ENCODE results near the gene KIF25.
"Not testable (repeated sequence)": the region's sequence is repeated elsewhere in the genome, so short reads cannot be mapped to it uniquely, and the experiment has no call there.

The KIF25 gene

GRCh38 chr6:167974640-167975344 lies 22.7 kb upstream of the KIF25 start:
- DNase-seq (ENCODE audit: low read depth): no peak

DNA sequence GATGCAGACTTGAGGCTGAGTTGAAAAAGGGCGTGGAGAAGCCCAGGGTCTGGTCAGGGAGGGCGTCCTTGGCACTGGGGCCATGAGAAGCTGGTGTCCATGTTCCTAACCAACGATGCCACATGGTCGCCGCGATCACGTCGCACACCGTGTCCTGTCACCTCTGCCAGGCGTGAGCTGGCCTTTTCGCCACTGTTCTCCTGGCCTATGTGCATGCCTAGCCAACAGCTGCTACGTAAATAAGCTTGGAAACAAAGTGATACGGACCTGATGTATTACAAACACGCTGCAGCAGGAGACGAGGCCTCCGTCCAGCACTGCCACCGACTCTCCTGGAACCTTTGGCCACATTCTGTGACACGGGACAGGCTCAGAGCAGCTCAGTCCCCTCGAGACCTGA lies 22.0 kb upstream of the KIF25 start:
- DNase-seq (ENCODE audit: low read depth): no peak

- not testable (repeated sequence) for DNase-seq (ENCODE audit: low read depth)
These were observed 21.3 kb upstream of the KIF25 start for GRCh38 chr6:167976116-167976657.

DNA sequence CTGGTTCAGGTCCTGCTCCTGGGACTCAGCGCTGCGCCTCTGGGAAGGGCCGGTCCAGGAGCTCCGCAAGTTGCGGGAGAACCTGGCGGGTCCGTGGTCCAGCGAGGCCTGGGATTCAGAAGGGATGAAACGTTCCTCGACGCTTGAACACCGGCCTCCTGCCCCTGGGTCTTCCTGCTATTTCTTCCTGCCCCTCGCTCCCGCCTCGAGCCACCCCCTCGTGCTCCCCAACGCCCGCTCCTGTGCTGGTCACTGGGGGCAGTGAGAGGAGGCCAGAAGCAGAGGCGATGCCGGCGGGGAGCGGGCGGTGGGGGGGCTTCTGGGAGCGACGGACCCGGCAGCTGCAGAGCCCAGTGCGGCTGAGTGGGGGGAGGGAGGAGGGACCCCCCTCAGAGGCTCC lies 20.8 kb upstream of the KIF25 start:
- DNase-seq (ENCODE audit: low read depth): no peak

DNA sequence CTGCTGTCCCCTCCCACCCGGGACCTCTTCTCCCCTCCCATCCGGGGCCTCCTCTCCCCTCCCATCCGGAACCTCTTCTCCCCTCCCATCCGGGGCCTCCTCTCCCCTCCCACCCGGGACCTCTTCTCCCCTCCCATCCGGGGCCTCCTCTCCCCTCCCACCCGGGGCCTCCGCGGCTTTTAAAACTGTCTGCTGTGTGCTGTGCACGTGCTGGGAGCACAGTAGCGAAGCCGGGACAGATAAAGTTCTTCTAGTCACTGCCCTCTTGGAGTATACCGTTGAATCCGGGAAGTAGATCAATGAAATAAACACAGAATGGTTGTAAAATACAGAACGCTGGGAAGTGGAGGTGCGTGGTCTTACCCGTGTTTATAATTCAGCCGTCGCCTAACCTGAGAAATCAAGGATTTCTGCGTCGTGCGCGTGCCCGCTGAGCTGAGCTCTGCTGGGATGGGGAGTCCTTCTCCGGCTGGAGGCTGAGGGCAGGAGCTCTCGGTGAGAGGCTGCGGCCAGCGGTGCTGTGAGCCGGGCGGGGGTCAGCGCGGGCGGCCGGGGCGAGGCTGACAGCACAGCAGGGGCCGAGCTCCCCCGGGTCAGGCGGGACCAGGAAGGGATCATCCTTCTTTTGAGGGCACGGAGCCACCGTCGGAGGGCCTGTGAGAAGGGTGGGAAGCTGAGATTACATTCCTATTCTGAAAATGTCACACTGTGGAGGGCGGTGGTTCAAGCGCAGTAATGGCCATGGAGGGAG lies 19.6 kb upstream of the KIF25 start:
- DNase-seq (ENCODE audit: low read depth): no peak

DNA sequence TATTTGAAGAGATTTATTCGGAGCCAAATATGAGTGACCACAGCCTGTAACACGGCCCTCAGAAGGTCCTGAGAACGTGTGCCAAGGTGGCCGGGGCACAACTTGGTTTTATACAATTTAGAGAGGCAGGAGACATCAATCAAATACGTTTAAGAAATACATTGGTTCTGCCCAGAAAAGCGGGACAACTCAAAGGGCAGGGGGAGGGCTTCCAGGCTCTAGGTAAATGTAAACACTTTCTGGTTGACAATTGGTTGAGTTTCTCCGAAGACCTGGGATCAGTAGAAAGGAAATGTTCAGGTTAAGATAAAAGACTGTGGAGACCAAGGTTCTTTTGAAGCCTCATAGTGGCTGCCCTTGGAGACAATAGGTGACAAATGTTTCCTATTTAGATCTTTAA lies 18.9 kb upstream of the KIF25 start:
- DNase-seq (ENCODE audit: low read depth): no peak

DNA sequence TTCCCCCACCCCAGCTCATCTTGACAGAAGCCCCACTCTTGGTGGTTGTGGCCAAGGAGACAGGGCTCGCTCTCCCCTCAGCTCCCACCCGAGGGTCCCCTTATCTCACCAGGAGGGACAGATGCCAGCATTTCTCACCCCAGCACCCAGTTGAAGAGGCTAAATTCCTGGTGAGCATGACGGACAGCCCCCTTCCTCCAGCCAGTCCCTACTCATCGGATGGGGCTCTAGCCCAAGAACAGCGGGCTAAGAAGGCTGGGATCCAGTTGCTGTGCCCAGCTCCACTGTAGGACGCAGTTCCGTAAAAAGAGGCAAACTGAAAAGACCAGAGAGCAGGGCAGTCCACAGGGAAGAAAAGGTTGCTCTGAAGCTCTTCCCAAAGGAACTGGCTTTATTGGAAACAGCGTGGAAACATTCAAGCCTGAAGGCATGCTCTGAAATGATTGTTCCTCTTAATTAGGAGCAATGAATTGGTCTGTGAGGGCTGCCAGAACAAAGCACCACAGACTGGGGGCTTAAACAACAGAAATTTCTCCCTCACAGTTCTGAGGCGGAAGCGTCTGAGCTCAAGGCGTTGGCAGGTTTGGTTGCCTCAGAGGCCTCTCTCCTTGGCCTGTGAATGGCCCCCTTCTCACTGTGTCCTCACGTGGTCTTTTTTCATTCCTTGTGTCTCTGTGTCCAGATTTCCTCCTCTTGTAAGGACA lies 17.9 kb upstream of the KIF25 start:
- no peak for DNase-seq (ENCODE audit: low read depth)

- DNase-seq (ENCODE audit: low read depth): no peak
These were observed 16.4 kb upstream of the KIF25 start for GRCh38 chr6:167980911-167981580.

DNA sequence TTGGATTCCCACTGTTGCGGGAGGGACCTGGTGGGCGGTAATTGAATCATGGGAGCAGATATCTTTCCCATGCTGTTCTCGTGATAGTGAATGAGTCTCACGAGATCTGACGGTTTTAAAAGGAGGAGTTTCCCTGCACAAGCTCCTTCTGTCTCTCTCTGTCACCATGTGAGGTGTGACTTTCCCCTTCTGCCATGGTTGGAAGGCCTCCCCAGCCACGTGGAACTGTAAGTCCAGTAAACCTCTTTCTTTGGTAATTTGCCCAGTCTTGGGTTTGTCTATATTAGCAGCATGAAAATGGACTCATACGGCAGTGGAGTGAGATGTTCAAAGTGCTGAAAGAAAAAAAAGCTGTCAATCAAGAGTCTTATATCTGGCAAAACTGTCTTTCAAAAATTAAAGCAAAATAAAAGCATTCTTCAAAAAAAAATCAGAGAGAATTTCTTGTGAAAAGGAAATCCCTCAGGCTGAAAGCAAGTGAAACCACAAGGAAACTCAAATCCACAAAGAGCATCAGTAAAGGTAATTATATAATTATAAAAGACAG lies 15.5 kb upstream of the KIF25 start:
- no peak for DNase-seq (ENCODE audit: low read depth)

DNA sequence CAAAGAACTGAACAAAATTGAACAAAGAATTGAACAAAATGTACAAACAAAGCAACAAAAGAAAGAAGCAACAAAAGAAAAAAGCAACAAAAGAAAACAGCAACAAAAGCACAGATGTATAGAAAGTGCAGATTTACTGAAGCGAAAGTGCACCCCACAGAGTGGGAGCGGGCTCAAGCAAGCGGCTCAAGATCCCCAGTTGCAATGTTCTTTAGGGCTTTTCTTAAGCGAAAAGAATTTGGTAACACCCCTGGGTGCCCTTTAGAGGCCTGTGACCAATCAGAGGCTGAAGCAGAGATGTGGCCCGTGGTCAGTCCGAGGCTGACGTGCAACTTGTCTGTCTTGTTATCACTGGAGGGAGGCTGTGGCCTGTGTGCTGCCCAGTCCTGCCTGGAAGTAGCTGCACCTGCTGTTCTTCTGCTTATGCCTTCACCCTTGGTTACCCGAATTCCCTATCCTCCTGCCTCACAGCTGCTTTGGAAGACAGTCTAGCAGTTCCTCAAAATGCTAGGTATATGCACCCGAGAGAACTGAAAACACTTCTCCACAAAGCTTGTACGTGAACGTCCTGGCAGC lies 13.2 kb upstream of the KIF25 start:
- DNase-seq (ENCODE audit: low read depth): no peak

DNA sequence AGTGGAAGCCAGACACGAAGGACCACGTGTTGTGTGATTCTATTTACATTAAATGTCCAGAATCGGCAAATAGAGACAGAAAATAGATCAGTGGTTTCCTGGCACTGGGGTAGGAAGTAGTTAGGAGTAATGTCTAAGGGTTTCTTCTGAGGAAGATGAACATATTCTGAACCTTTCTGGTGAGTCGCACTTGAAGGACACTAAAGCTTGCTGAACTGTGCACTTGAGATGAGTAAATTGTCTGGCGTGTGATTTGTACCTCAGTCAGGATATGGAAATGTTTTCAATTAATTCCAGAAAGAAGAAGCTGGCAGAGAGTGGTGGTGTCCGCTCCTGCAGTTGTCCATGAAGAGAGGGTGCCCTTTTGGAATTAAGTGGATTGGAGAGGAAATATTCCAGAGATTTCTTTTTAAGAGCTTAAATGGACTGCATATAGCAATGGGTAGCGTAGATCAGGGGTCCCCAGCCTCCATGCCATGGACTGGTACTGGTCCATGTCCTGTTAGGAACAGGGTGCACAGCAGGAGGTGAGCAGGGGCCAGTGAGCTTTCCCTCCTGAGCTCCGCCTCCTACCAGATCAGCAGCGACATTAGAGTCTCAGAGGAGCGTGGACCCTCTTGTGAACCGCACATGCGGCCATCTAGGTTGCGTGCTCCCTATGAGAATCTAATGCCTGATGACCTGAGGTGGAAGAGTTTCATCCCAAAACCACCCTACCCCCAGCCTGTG lies 12.4 kb upstream of the KIF25 start:
- DNase-seq (ENCODE audit: low read depth): no peak

- no peak for DNase-seq (ENCODE audit: low read depth)
These were observed 11.4 kb upstream of the KIF25 start for GRCh38 chr6:167985911-167986595.

GRCh38 chr6:167987396-167988153 lies 9.9 kb upstream of the KIF25 start:
- no peak for DNase-seq (ENCODE audit: low read depth)

DNA sequence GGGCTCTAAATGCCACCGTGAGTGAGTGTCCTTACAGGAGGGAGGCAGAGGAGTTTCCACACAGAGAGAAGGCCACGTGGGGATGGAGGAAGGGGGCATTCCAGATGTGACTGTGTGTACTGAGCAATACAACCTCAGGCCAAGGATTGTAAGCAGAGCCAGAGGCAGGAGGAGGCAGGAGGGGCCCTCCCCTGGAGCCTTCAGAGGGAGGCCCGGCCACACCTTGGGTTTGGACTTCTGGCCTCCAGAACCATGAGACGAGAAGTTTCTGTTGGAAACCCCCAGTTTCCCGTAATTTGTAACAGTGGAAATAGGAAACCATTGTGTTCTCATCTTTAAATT lies 9.3 kb upstream of the KIF25 start:
- DNase-seq (ENCODE audit: low read depth): no peak

GRCh38 chr6:167988945-167989841 lies 8.3 kb upstream of the KIF25 start:
- no peak for DNase-seq (ENCODE audit: low read depth)

DNA sequence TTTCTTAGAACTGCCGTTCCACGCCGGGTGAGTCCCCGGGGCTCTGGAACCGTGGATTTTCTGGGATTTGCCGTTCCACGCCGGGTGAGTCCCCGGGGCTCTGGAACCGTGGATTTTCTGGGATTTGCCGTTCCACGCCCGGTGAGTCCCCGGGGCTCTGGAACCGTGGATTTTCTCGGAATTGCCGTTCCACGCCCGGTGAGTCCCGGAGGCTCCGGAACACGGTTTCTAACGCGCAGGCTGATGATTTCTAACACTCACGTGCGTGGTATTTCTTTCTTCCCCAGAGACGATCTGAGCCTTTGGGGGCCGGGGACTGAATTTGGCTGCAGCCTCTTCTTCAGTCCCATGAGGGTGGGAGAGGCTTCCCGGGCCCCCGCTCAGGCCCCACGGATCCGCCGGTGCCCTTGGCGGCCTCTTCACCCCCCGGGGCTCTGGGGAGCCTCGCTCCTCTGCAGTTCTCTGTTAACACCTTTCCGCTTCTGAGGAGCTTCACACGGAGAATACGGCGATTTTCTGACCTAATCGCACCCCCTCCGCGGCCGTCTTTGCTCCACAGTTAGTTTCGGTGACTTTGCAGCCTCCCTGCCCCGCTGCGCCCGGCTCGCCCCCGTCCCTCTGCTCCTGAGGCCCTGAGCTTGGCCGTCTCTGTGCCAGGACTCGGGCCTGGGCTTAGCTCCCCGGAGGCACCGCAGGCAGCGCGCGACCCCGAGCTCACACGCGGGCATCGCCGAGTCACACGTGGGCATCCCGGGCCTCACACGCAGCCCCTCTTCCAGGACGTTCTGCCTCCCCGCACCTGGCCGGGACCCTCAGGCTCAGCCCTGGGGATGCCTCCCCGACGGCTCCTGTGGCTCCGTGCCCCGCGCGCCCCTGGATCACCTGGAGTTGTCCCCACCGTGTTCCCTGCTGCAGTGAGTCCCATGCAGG lies 7.2 kb upstream of the KIF25 start:
- DNase-seq (ENCODE audit: low read depth): no peak

DNA sequence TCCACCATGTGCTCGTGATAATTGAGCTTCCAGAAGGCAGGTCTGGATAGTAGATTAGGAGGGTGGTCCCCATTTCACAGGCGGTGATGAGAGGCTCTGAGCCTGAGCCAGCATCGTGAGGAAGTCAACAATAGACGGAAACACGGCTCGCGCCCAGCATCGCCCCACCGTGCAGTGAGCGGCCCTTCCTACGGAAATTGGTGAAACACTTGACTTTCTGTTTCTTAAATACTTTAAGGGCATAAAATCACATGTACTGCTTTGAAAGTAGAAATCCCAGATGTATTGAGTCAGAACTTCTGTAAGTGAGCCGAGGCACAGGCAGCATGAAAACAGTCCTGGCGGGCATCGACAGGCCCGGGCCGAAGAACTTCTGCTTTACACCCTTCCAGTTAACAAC lies 4.3 kb upstream of the KIF25 start:
- DNase-seq (ENCODE audit: low read depth): no peak

DNA sequence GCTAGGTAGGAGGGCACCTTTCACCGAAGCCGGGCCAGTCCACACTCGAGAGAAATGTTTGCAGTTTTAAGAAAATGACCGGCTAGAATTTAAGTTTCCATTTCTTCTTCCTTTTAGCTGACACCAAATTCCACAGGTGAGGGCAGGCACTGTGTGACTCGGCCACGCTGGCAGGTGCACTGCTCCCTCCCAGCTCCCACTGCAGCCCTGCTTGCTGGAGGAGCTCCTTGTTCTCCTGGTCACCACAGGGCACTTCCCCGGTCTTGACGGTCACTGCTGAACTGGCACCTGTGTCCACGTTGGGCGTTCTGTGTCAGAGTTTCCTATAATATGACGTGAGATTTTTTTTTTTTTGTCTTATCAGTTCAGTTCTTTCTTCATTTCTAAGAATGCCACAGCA lies 3.6 kb upstream of the KIF25 start:
- DNase-seq (ENCODE audit: low read depth): no peak

Measured in activated T-helper 9 cell treated with anti-CD3 and anti-CD28 coated beads, Interleukin-2, amount 50 U/mL, for 16 hours (primary cell).